ENCODE data around the gene CCNA1.
A peak's percentile ranks its signal among the peaks of the same experiment; 100 is the strongest.

CCNA1 gene

DNA sequence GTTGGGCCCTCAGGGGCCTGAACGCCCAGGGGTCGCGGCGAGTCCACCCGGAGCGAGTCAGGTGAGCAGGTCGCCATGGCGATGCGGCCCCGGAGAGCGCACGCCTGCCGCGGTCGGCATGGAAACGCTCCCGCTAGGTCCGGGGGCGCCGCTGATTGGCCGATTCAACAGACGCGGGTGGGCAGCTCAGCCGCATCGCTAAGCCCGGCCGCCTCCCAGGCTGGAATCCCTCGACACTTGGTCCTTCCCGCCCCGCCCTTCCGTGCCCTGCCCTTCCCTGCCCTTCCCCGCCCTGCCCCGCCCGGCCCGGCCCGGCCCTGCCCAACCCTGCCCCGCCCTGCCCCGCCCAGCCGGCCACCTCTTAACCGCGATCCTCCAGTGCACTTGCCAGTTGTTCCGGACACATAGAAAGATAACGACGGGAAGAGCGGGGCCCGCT, at the start of gene CCNA1:
Gene CCNA1, plus strand, starts transcription at position 390 of the 439 bp plus-strand sequence. CDS start 562 bp downstream, outside the sequence.
- ChIA-PET POLR2A (no interaction called here), CTCF (interaction anchor here (0.9 kb wide), 1 partner anchor 11 kb away, joined by 3 read pairs; no protein-coding TSS in a partner anchor)
- Histone ChIP-seq H3K27ac (ENCODE audit: extremely low read depth, low read depth, low read length) (peak within 1 kb of the TSS; percentile 9; the same call in 1 of the 2 replicates), H3K4me1 (ENCODE audit: control insufficient read depth, insufficient read depth, low read length) (no peaks in the 10 kb centered on the region; the same call in 1 of the 2 replicates), H3K4me3 (ENCODE audit: low read depth, low read length) (peak within 1 kb of the TSS; percentile 62), H3K9me3 (ENCODE audit: control insufficient read depth, insufficient read depth, low read depth, low read length) (no peaks in the 10 kb centered on the region), H3K36me3 (ENCODE audit: control insufficient read depth in 2 of 2, insufficient read depth in 1 of 2, low read length in 2 of 2) (no peaks in the 10 kb centered on the region)
- TF ChIP-seq ZEB2 (tag by site-specific recombination; IDR thresholded peaks at IDR 0.05) = no peak
- no peak for TF ChIP-seq ZNF837 (tag by site-specific recombination; IDR thresholded peaks at IDR 0.05)
- TF ChIP-seq, protein P1, sequence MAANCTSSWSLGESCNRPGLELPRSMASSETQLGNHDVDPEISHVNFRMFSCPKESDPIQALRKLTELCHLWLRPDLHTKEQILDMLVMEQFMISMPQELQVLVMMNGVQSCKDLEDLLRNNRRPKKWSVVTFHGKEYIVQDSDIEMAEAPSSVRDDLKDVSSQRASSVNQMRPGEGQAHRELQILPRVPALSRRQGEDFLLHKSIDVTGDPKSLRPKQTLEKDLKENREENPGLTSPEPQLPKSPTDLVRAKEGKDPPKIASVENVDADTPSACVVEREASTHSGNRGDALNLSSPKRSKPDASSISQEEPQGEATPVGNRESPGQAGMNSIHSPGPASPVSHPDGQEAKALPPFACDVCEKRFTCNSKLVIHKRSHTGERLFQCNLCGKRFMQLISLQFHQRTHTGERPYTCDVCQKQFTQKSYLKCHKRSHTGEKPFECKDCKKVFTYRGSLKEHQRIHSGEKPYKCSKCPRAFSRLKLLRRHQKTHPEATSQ (tag by site-specific recombination; IDR thresholded peaks at IDR 0.05) = no peak
- TF ChIP-seq ZNF132 (tag by site-specific recombination; IDR thresholded peaks at IDR 0.05; ENCODE audit: borderline replicate concordance) = no peak
- TF ChIP-seq ZBTB8A (tag by site-specific recombination; IDR thresholded peaks at IDR 0.05) = 0 out of 2 replicates have a peak, but pooled peaks have one; percentile 31
- TF ChIP-seq SP2 (tag by site-specific recombination; IDR thresholded peaks at IDR 0.05) = peak; percentile 81
- TF ChIP-seq, protein P2, sequence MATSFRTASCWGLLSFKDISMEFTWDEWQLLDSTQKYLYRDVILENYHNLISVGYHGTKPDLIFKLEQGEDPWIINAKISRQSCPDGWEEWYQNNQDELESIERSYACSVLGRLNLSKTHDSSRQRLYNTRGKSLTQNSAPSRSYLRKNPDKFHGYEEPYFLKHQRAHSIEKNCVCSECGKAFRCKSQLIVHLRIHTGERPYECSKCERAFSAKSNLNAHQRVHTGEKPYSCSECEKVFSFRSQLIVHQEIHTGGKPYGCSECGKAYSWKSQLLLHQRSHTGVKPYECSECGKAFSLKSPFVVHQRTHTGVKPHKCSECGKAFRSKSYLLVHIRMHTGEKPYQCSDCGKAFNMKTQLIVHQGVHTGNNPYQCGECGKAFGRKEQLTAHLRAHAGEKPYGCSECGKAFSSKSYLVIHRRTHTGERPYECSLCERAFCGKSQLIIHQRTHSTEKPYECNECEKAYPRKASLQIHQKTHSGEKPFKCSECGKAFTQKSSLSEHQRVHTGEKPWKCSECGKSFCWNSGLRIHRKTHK (tag by site-specific recombination; IDR thresholded peaks at IDR 0.05) = no peak
- peak; percentile 96; the same call in 1 of the 2 replicates for TF ChIP-seq GLIS2 (tag by site-specific recombination; IDR thresholded peaks at IDR 0.05)
- TF ChIP-seq, protein P3, sequence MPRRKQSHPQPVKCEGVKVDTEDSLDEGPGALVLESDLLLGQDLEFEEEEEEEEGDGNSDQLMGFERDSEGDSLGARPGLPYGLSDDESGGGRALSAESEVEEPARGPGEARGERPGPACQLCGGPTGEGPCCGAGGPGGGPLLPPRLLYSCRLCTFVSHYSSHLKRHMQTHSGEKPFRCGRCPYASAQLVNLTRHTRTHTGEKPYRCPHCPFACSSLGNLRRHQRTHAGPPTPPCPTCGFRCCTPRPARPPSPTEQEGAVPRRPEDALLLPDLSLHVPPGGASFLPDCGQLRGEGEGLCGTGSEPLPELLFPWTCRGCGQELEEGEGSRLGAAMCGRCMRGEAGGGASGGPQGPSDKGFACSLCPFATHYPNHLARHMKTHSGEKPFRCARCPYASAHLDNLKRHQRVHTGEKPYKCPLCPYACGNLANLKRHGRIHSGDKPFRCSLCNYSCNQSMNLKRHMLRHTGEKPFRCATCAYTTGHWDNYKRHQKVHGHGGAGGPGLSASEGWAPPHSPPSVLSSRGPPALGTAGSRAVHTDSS (tag by site-specific recombination; IDR thresholded peaks at IDR 0.05) = no peak
- TF ChIP-seq, protein P4, sequence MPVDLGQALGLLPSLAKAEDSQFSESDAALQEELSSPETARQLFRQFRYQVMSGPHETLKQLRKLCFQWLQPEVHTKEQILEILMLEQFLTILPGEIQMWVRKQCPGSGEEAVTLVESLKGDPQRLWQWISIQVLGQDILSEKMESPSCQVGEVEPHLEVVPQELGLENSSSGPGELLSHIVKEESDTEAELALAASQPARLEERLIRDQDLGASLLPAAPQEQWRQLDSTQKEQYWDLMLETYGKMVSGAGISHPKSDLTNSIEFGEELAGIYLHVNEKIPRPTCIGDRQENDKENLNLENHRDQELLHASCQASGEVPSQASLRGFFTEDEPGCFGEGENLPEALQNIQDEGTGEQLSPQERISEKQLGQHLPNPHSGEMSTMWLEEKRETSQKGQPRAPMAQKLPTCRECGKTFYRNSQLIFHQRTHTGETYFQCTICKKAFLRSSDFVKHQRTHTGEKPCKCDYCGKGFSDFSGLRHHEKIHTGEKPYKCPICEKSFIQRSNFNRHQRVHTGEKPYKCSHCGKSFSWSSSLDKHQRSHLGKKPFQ (tag by site-specific recombination; IDR thresholded peaks at IDR 0.05) = no peak
- no peak for TF ChIP-seq ZSCAN16 (tag by site-specific recombination; IDR thresholded peaks at IDR 0.05)
- TF ChIP-seq, protein P5, sequence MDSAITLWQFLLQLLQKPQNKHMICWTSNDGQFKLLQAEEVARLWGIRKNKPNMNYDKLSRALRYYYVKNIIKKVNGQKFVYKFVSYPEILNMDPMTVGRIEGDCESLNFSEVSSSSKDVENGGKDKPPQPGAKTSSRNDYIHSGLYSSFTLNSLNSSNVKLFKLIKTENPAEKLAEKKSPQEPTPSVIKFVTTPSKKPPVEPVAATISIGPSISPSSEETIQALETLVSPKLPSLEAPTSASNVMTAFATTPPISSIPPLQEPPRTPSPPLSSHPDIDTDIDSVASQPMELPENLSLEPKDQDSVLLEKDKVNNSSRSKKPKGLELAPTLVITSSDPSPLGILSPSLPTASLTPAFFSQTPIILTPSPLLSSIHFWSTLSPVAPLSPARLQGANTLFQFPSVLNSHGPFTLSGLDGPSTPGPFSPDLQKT (IDR thresholded peaks at IDR 0.05; ENCODE audit: borderline replicate concordance, low read depth, low read length) = no peak
- no peak; the same call in 1 of the 2 replicates for TF ChIP-seq ZNF777 (tag by site-specific recombination; IDR thresholded peaks at IDR 0.05; ENCODE audit: borderline replicate concordance)
- TF ChIP-seq, protein P6, sequence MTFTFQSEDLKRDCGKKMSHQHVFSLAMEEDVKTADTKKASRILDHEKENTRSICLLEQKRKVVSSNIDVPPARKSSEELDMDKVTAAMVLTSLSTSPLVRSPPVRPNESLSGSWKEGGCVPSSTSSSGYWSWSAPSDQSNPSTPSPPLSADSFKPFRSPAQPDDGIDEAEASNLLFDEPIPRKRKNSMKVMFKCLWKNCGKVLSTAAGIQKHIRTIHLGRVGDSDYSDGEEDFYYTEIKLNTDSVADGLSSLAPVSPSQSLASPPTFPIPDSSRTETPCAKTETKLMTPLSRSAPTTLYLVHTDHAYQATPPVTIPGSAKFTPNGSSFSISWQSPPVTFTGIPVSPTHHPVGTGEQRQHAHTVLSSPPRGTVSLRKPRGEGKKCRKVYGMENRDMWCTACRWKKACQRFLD (tag by site-specific recombination; IDR thresholded peaks at IDR 0.05) = no peak
- TF ChIP-seq MYNN (tag by site-specific recombination; IDR thresholded peaks at IDR 0.05; ENCODE audit: borderline replicate concordance) = peak; percentile 93
- TF ChIP-seq KLF1 (tag by site-specific recombination; IDR thresholded peaks at IDR 0.05) = peak; percentile 93
- TF ChIP-seq, protein P7, sequence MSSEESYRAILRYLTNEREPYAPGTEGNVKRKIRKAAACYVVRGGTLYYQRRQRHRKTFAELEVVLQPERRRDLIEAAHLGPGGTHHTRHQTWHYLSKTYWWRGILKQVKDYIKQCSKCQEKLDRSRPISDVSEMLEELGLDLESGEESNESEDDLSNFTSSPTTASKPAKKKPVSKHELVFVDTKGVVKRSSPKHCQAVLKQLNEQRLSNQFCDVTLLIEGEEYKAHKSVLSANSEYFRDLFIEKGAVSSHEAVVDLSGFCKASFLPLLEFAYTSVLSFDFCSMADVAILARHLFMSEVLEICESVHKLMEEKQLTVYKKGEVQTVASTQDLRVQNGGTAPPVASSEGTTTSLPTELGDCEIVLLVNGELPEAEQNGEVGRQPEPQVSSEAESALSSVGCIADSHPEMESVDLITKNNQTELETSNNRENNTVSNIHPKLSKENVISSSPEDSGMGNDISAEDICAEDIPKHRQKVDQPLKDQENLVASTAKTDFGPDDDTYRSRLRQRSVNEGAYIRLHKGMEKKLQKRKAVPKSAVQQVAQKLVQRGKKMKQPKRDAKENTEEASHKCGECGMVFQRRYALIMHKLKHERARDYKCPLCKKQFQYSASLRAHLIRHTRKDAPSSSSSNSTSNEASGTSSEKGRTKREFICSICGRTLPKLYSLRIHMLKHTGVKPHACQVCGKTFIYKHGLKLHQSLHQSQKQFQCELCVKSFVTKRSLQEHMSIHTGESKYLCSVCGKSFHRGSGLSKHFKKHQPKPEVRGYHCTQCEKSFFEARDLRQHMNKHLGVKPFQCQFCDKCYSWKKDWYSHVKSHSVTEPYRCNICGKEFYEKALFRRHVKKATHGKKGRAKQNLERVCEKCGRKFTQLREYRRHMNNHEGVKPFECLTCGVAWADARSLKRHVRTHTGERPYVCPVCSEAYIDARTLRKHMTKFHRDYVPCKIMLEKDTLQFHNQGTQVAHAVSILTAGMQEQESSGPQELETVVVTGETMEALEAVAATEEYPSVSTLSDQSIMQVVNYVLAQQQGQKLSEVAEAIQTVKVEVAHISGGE (tag by site-specific recombination; conservative IDR thresholded peaks at IDR 0.05; ENCODE audit: low read depth) = no peak
- TF ChIP-seq, protein P8, sequence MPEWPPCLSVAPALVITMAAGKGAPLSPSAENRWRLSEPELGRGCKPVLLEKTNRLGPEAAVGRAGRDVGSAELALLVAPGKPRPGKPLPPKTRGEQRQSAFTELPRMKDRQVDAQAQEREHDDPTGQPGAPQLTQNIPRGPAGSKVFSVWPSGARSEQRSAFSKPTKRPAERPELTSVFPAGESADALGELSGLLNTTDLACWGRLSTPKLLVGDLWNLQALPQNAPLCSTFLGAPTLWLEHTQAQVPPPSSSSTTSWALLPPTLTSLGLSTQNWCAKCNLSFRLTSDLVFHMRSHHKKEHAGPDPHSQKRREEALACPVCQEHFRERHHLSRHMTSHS (tag by site-specific recombination; IDR thresholded peaks at IDR 0.05) = no peak
- TF ChIP-seq ZNF426 (tag by site-specific recombination; IDR thresholded peaks at IDR 0.05) = no peak
- TF ChIP-seq ZNF175 (tag by site-specific recombination; IDR thresholded peaks at IDR 0.05) = no peak
- no peak for TF ChIP-seq ZNF2 (tag by site-specific recombination; IDR thresholded peaks at IDR 0.05)
- peak; percentile 90 for TF ChIP-seq GLIS1 (tag by site-specific recombination; IDR thresholded peaks at IDR 0.05)
- TF ChIP-seq SP3 (tag by site-specific recombination; IDR thresholded peaks at IDR 0.05) = peak; percentile 69
- TF ChIP-seq ZSCAN23 (tag by site-specific recombination; IDR thresholded peaks at IDR 0.05) = no peak
- peak; percentile 77 for TF ChIP-seq KLF8 (tag by site-specific recombination; IDR thresholded peaks at IDR 0.05)
